B cell (primary cell): ENCODE data around the gene CTBS. TPM values are rescaled to one million over a fixed set of nuclear protein-coding genes. Genes with fewer than 3 reads are reported as not detected.

ENCODE experiments used
- ATAC-seq: fragments of 200-7000 bp; cut with Tn5 transposase; one replicate; pipeline ENCODE4 v1.10.0; 2021; ENCODE audit warnings: low read depth, mild to moderate bottlenecking, moderate number of reproducible peaks, moderate library complexity
- CTCF ChIA-PET: fragments of 350-600 bp; sonication (Branson Sonifier 250); formaldehyde crosslinking; loops from one replicate; lab custom pipeline; 2021; ENCODE audit warnings: antibody characterized with exemption, inconsistent platforms; lab: Charles Lee
- POLR2A ChIA-PET: fragments of 350-600 bp; sonication (Branson Sonifier 250); formaldehyde crosslinking; loops from one replicate; lab custom pipeline; 2021; ENCODE audit warnings: antibody characterized with exemption; lab: Charles Lee
- DNase-seq: peaks from one replicate; pipeline ENCODE4 v3.0.0; 2013
- H2AFZ ChIP-seq: 2 replicates; pipeline ENCODE4 v1.6.1; 2012; ENCODE audit warnings: mild to moderate bottlenecking, low read depth, low read length; ENCODE audit not compliant: insufficient read depth, poor library complexity, severe bottlenecking
- H3K27ac ChIP-seq, 2 donors: 1 replicate in 1 of 2; 2 replicates in 1 of 2; pipeline ENCODE4 v1.5.1; 2012 to 2013; ENCODE audit warnings: low read length in 2 of 2, mild to moderate bottlenecking in 2 of 2, moderate library complexity in 1 of 2
- H3K27me3 ChIP-seq, 4 experiments: fragments of 200-600 bp in 1 of 4; sonication (generic) in 1 of 4; replicated peaks in 1 of 4; 1 replicate in 2 of 4; 2 replicates in 2 of 4; pipeline versions ENCODE4 v1.6.1 to v1.7.0; 2013 to 2016; ENCODE audit warnings: low read length in 3 of 4, mild to moderate bottlenecking in 2 of 4, mixed read lengths in 1 of 4, moderate library complexity in 1 of 4; ENCODE audit not compliant: insufficient read depth in 4 of 4, control insufficient read depth in 3 of 4; ENCODE audit errors: control extremely low read depth in 1 of 4
- H3K36me3 ChIP-seq, 2 experiments: replicated peaks in 1 of 2; 1 replicate in 1 of 2; 2 replicates in 1 of 2; pipeline versions ENCODE4 v1.6.1 to v1.7.1; 2013; ENCODE audit warnings: low read length in 1 of 2; ENCODE audit not compliant: insufficient read depth in 2 of 2, control insufficient read depth in 1 of 2; ENCODE audit errors: control extremely low read depth in 1 of 2, extremely low read depth in 1 of 2
- H3K4me1 ChIP-seq, 2 donors: fragments of 200-600 bp in 1 of 2; sonication (generic) in 1 of 2; 1 replicate in 1 of 2; 2 replicates in 1 of 2; pipeline versions ENCODE4 v1.5.1 to v1.6.1; 2013 to 2017; ENCODE audit warnings: low read length in 2 of 2; ENCODE audit not compliant: control insufficient read depth in 2 of 2, insufficient read depth in 2 of 2
- H3K4me2 ChIP-seq: replicated peaks from 2 replicates; pipeline ENCODE3; 2012; ENCODE audit warnings: mild to moderate bottlenecking, low read depth, low read length; ENCODE audit not compliant: poor library complexity, severe bottlenecking
- H3K4me3 ChIP-seq, 5 experiments: fragments of 200-600 bp in 1 of 5; sonication (generic) in 1 of 5; 1 replicate in 3 of 5; 2 replicates in 2 of 5; pipeline versions ENCODE4 v1.5.1 to v1.7.0; 2011 to 2016; ENCODE audit warnings: low read length in 4 of 5, mild to moderate bottlenecking in 4 of 5, low read depth in 2 of 5, control low read depth in 1 of 5, moderate library complexity in 1 of 5; ENCODE audit not compliant: insufficient read depth in 1 of 5; ENCODE audit errors: control extremely low read depth in 1 of 5, extremely low read depth in 1 of 5
- H3K79me2 ChIP-seq: fragments of 200-600 bp; sonication (generic); one replicate; pipeline ENCODE4 v1.6.0; 2016; ENCODE audit warnings: low read length; ENCODE audit not compliant: control insufficient read depth, insufficient read depth
- H3K9ac ChIP-seq: fragments of 200-600 bp; sonication (generic); 2 replicates; pipeline ENCODE4 v1.6.1; 2017; ENCODE audit warnings: mild to moderate bottlenecking, low read length, moderate library complexity
- H3K9me3 ChIP-seq, 3 donors: one replicate each; pipeline versions ENCODE4 v1.6.1 to v1.7.1; 2013; ENCODE audit warnings: low read length in 2 of 3; ENCODE audit not compliant: control insufficient read depth in 2 of 3, insufficient read depth in 1 of 3; ENCODE audit errors: control extremely low read depth in 1 of 3
- H4K20me1 ChIP-seq: 2 replicates; pipeline ENCODE4 v1.6.0; 2012; ENCODE audit warnings: mild to moderate bottlenecking, low read length; ENCODE audit not compliant: insufficient read depth, control insufficient read depth, poor library complexity, severe bottlenecking
- H3K27ac Mint-ChIP-seq: one replicate; pipeline ENCODE4 v1.8.0; 2021; ENCODE audit warnings: mixed read lengths
- H3K27me3 Mint-ChIP-seq: one replicate; pipeline ENCODE4 v1.8.0; 2021; ENCODE audit warnings: mixed read lengths
- H3K4me1 Mint-ChIP-seq: one replicate; pipeline ENCODE4 v1.8.0; 2021; ENCODE audit warnings: mixed read lengths
- H3K4me3 Mint-ChIP-seq: one replicate; pipeline ENCODE4 v1.8.0; 2021; ENCODE audit warnings: mixed read lengths
- H3K9me3 Mint-ChIP-seq: one replicate; pipeline ENCODE4 v1.8.0; 2022; ENCODE audit warnings: mixed read lengths; ENCODE audit not compliant: insufficient read depth
- CTCF ChIP-seq: fragments of 200-600 bp; IDR thresholded peaks from one replicate; pipeline ENCODE4 v1.8.0; 2022; ENCODE audit warnings: antibody characterized with exemption, mild to moderate bottlenecking
- EZH2 ChIP-seq: IDR thresholded peaks from 2 replicates; pipeline ENCODE4 v1.6.1; 2012; ENCODE audit warnings: borderline replicate concordance, low read depth, mild to moderate bottlenecking, moderate library complexity, low read length; ENCODE audit not compliant: insufficient read depth, poor library complexity, severe bottlenecking
- WGBS: methylation state at CpG from one replicate; pipeline ENCODE4 v1.1.5; 2013; ENCODE audit warnings: missing lambda C conversion rate; ENCODE audit not compliant: insufficient coverage; 5-methylcytosine and 5-hydroxymethylcytosine counted together
- intact Hi-C: fragments of 100-400 bp; cut with micrococcal nuclease; formaldehyde crosslinking; loops from one replicate; pipeline ENCODE4 v1.10.0; 2022
- polyA plus RNA-seq: library from polyadenylated mRNA; depleted of rRNA; stranded (reverse); fragments of >200 nt; gene quantifications from 2 replicates; pipeline ENCODE4 v1.2.3, GENCODE V29; 2012
- total RNA-seq, 2 donors: library from RNA; stranded (reverse); fragments of 120-200 nt in 1 of 2; gene quantifications; 1 replicate in 1 of 2; 2 replicates in 1 of 2; pipeline versions ENCODE4 v1.2.3 to v1.2.4, GENCODE V29; 2013 to 2022

The CTBS gene
- total and polyA plus RNA-seq, 2 donors (not counting 1 experiment from before 2014, with no cell fraction given), result 13.6 to 19.1 TPM

GRCh38 chr1:84611091-84611490, 36.9 kb upstream of the CTBS start:
- no peak overlapping the region for H3K4me3 Mint-ChIP-seq
- ATAC-seq (no peak), DNase-seq (no peak)
- Histone ChIP-seq H2AFZ (no peak overlapping the region), H3K27ac (no peak overlapping the region), H3K27me3 (peaks cover 0 to 9% (median 0%) of the 10 kb centered on the region in 4 experiments), H3K4me2 (no peak overlapping the region), H3K79me2 (no peaks in the 10 kb centered on the region), H4K20me1 (no peaks in the 10 kb centered on the region), H3K36me3 (no peaks in the 10 kb centered on the region), H3K9me3 (peaks cover 4 to 8% (median 8%) of the 10 kb centered on the region in 3 donors), H3K4me3 (no peak overlapping the region), H3K4me1 (no peaks in the 10 kb centered on the region), H3K9ac (no peak overlapping the region)
- no peaks in the 10 kb centered on the region for H3K4me1 Mint-ChIP-seq
- CTCF ChIA-PET, result no interaction called here
- intact Hi-C loops, result no loop called here
- TF ChIP-seq CTCF (no peak), EZH2 (no peak)
- H3K9me3 Mint-ChIP-seq, result peaks cover 5% of the 10 kb centered on the region
- no peak overlapping the region for H3K27ac Mint-ChIP-seq
- POLR2A ChIA-PET, result no interaction called here
- no CpG with 5 or more reads among the region's 1 CpG for WGBS
- no peaks in the 10 kb centered on the region for H3K27me3 Mint-ChIP-seq

GRCh38 chr1:84606977-84607376, 32.7 kb upstream of the CTBS start:
- ATAC-seq (no peak), DNase-seq (no peak)
- peaks cover 8% of the 10 kb centered on the region for H3K9me3 Mint-ChIP-seq
- POLR2A ChIA-PET, result no interaction called here
- no peak overlapping the region for H3K27ac ChIP-seq
- H3K9me3 ChIP-seq, result peaks cover 6 to 26% (median 25%) of the 10 kb centered on the region in 3 donors
- H3K4me1 ChIP-seq, result no peaks in the 10 kb centered on the region
- no peak overlapping the region for H3K27ac Mint-ChIP-seq
- TF ChIP-seq CTCF, result no peak
- no peak for TF ChIP-seq EZH2
- H3K9ac ChIP-seq, result no peak overlapping the region
- no peak overlapping the region for H3K4me2 ChIP-seq
- no peak overlapping the region for H2AFZ ChIP-seq
- H3K79me2 ChIP-seq, result no peaks in the 10 kb centered on the region
- no peak overlapping the region for H3K4me3 Mint-ChIP-seq
- H3K4me3 ChIP-seq, result no peak overlapping the region
- no peaks in the 10 kb centered on the region for H3K27me3 Mint-ChIP-seq
- H4K20me1 ChIP-seq, result no peaks in the 10 kb centered on the region
- H3K4me1 Mint-ChIP-seq, result no peaks in the 10 kb centered on the region
- H3K36me3 ChIP-seq, result no peaks in the 10 kb centered on the region
- CTCF ChIA-PET, result interaction anchor here (1.0 to 1.7 kb wide), 3 partner anchors 21 to 462 kb away, joined by 3 to 6 read pairs (median 3); no protein-coding TSS in a partner anchor
- 100% methylated on average over 4 of the region's 5 CpGs for WGBS
- H3K27me3 ChIP-seq, result peaks cover 0 to 17% (median 0%) of the 10 kb centered on the region in 4 experiments
- intact Hi-C loops, result no loop called here
